HG03521 (cell line): ENCODE results near the gene CMSS1.

ENCODE experiments used
- ATAC-seq: cut with Tn5 transposase; IDR thresholded peaks from one replicate; pipeline ENCODE4 v1.9.1; 2021; ENCODE audit warnings: mild to moderate bottlenecking, moderate library complexity; ENCODE audit not compliant: unreplicated experiment

The CMSS1 gene

GRCh38 chr3:99817437-99818240, at the start of gene CMSS1:
Gene CMSS1, plus strand, starts transcription at chr3:99817862.
- peak; percentile 98 for ATAC-seq

- no peak for ATAC-seq
Measured at GRCh38 chr3:99768126-99768525, 49.5 kb upstream of the CMSS1 start.

GRCh38 chr3:99768808-99769501, 48.7 kb upstream of the CMSS1 start:
- ATAC-seq, result no peak

- ATAC-seq, result no peak
Measured at GRCh38 chr3:99772171-99772570, 45.5 kb upstream of the CMSS1 start.

GRCh38 chr3:99772671-99773070, 45.0 kb upstream of the CMSS1 start:
- no peak for ATAC-seq

- peak; percentile 91 for ATAC-seq
Measured at GRCh38 chr3:99774467-99774866, 43.2 kb upstream of the CMSS1 start.

- no peak for ATAC-seq
Measured at GRCh38 chr3:99776516-99777209, 41.0 kb upstream of the CMSS1 start.

GRCh38 chr3:99777210-99777549, 40.5 kb upstream of the CMSS1 start:
- no peak for ATAC-seq

- ATAC-seq, result no peak
Measured at GRCh38 chr3:99777708-99778107, 40.0 kb upstream of the CMSS1 start.

GRCh38 chr3:99780749-99781148, 36.9 kb upstream of the CMSS1 start:
- no peak for ATAC-seq

GRCh38 chr3:99781761-99782160, 35.9 kb upstream of the CMSS1 start:
- ATAC-seq, result no peak

GRCh38 chr3:99783011-99783573, 34.6 kb upstream of the CMSS1 start:
- no peak for ATAC-seq

GRCh38 chr3:99789011-99789721, 28.5 kb upstream of the CMSS1 start:
- ATAC-seq, result peak; percentile 93

GRCh38 chr3:99794485-99794884, 23.2 kb upstream of the CMSS1 start:
- no peak for ATAC-seq

GRCh38 chr3:99795573-99795972, 22.1 kb upstream of the CMSS1 start:
- ATAC-seq, result no peak

- ATAC-seq, result no peak
Measured at GRCh38 chr3:99799422-99799821, 18.2 kb upstream of the CMSS1 start.

- no peak for ATAC-seq
Measured at GRCh38 chr3:99803297-99803696, 14.4 kb upstream of the CMSS1 start.

- ATAC-seq, result no peak
Measured at GRCh38 chr3:99805160-99805559, 12.5 kb upstream of the CMSS1 start.

- ATAC-seq, result no peak
Measured at GRCh38 chr3:99808163-99808794, 9.4 kb upstream of the CMSS1 start.

- no peak for ATAC-seq
Measured at GRCh38 chr3:99809565-99809964, 8.1 kb upstream of the CMSS1 start.
